ENCODE results near the gene DIAPH2. TPM values are rescaled to one million over a fixed set of nuclear protein-coding genes. Genes with fewer than 3 reads are reported as not detected.

DIAPH2 gene
- total RNA-seq, 4 donors from 2014 or later = 16.7 to 27.3 (median 20.3) TPM

DNA sequence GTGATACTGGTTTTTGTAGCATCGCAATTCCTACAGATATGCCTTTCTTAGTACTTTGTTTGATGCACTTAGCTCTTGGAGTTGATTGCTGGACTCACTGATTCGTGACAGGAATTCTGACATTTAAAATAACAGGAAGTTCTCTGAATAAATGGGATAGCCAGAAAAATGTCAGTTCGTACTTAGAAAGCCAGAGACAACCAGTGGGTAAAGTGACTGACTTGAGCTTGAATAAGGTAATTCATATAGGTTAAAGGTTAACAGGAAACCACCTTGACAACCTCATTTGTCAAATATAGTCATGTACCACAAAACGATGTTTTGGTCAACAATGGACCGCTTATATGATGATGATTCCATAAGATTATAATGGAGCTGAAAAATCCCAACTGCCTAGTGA lies 380.4 kb downstream of the DIAPH2 start:
- 77 to 95% methylated on average over 5 of the region's 5 CpGs for WGBS, 2 donors
- TF ChIP-seq, protein P1, sequence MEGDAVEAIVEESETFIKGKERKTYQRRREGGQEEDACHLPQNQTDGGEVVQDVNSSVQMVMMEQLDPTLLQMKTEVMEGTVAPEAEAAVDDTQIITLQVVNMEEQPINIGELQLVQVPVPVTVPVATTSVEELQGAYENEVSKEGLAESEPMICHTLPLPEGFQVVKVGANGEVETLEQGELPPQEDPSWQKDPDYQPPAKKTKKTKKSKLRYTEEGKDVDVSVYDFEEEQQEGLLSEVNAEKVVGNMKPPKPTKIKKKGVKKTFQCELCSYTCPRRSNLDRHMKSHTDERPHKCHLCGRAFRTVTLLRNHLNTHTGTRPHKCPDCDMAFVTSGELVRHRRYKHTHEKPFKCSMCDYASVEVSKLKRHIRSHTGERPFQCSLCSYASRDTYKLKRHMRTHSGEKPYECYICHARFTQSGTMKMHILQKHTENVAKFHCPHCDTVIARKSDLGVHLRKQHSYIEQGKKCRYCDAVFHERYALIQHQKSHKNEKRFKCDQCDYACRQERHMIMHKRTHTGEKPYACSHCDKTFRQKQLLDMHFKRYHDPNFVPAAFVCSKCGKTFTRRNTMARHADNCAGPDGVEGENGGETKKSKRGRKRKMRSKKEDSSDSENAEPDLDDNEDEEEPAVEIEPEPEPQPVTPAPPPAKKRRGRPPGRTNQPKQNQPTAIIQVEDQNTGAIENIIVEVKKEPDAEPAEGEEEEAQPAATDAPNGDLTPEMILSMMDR (IDR thresholded peaks at IDR 0.05) = no peak
- no peak for TF ChIP-seq POLR2A (IDR thresholded peaks at IDR 0.05)
- intact Hi-C loops (cut with DNase I; ENCODE audit: low total_unique reads) = no loop called here
- H3K4me3 ChIP-seq (ENCODE audit: low read depth, poor library complexity, severe bottlenecking) = no peak overlapping the region
- DNase-seq (ENCODE audit: low spot score in 2 of 2) = no peak

DNA sequence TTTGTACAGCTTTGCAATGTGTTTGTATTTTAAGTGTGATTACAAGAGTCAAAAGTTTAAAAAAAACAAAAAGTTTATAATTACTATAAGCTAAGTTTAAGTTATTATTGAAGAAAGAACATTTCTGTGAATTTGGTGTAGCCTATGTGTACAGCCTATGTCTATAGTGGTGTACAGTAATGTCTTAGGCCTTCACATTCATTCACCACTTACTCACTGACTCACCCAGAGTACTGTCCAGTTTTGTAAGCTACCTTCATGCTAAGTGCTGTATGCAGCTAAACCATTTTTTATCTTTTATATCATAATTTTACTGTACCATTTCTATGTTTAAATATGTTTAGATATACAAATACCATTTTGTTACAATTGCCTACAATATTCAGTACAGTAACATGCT lies 381.3 kb downstream of the DIAPH2 start:
- intact Hi-C loops (cut with DNase I; ENCODE audit: low total_unique reads) = no loop called here
- no peak for DNase-seq (ENCODE audit: low spot score in 2 of 2)
- no peak for TF ChIP-seq POLR2A (IDR thresholded peaks at IDR 0.05)
- TF ChIP-seq, protein P1 (IDR thresholded peaks at IDR 0.05) = no peak
- H3K4me3 ChIP-seq (ENCODE audit: low read depth, poor library complexity, severe bottlenecking) = no peak overlapping the region

DNA sequence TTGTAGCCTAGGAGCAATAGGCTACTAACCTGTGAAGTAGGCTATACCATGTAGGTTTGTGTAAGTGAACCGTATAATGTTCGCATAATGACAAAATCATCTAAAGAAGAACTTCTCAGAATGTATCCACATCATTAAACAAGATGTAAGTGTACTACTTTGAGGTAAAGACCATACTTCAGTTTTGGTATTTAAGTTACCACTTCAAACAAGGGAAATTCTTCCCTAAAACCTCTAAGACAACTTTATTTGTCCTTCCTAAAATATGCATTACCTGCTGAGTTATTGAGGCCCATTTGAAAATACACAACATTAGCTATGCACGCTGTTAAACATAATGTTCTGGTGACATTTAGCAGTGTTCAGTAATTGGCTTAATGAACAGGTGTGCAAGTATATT lies 381.7 kb downstream of the DIAPH2 start:
- intact Hi-C loops (cut with DNase I; ENCODE audit: low total_unique reads) = no loop called here
- H3K4me3 ChIP-seq (ENCODE audit: low read depth, poor library complexity, severe bottlenecking) = no peak overlapping the region
- no peak for DNase-seq (ENCODE audit: low spot score in 2 of 2)
- WGBS, 2 donors = 64 to 77% methylated on average over 3 of the region's 3 CpGs
- no peak for TF ChIP-seq POLR2A (IDR thresholded peaks at IDR 0.05)
- TF ChIP-seq, protein P1 (IDR thresholded peaks at IDR 0.05) = no peak

DNA sequence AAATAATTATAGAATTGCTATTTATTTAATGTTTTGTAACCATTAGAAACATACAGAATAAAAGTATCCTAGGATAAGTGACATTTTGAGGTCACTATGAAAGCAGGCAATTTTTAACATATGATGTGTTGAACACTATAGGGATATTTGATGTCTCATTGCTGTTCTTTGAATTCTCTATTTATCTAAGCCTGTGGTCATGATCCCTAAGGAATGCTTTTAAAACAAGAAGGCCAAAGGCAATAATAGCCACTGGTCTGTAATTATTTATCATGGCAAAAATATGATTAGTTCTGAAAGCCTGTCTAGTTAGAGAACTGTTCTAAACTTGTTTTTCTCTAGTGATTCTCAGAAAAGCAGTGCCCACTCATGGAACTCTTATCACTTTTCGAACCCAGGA lies 385.7 kb downstream of the DIAPH2 start:
- TF ChIP-seq, protein P1 (IDR thresholded peaks at IDR 0.05) = no peak
- no peak for TF ChIP-seq POLR2A (IDR thresholded peaks at IDR 0.05)
- WGBS, 2 donors = 78 to 88% methylated on average over 1 of the region's 1 CpG
- intact Hi-C loops (cut with DNase I; ENCODE audit: low total_unique reads) = no loop called here
- no peak for DNase-seq (ENCODE audit: low spot score in 2 of 2)
- H3K4me3 ChIP-seq (ENCODE audit: low read depth, poor library complexity, severe bottlenecking) = no peak overlapping the region

DNA sequence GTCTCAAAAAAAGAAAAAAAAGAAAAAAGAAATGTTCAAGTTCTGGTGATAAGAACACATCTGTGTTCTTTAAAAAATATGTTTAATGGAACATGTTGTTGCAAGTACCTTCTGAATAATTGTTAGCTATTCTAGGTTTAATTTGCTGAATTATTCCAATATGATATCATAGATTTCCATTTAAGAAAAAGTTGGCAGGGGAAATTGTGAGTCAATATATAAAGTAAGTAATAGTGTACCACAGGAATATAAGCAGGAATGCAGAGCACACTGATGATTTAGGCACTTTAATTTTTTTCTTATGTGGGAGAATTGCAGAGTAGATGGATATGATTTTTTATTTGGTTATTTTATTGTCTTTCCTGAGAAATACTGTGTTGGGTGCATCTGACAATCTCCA lies 389.8 kb downstream of the DIAPH2 start:
- TF ChIP-seq, protein P1 (IDR thresholded peaks at IDR 0.05) = no peak
- TF ChIP-seq POLR2A (IDR thresholded peaks at IDR 0.05) = no peak
- intact Hi-C loops (cut with DNase I; ENCODE audit: low total_unique reads) = no loop called here
- no peak for DNase-seq (ENCODE audit: low spot score in 2 of 2)
- no peak overlapping the region for H3K4me3 ChIP-seq (ENCODE audit: low read depth, poor library complexity, severe bottlenecking)

DNA sequence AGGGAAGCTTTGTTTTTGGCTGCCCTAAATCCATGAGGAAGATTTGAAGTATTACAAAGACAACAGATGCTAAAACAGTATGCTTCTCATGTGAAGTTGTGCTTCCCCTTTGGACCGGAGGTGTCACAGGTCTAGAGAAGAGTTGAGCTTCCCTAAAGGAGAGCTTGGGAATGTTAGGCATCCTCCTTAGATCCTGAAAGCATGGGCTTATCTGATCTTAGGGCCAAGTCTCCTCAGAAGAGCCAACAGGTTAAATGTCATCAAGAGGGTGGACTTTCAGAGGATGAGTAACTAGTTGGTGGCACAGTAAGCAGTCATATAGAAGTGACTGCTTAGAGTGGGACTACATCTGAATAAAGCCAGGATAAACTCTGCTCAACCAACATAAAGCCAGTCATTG lies 404.5 kb downstream of the DIAPH2 start:
- no peak for DNase-seq (ENCODE audit: low spot score in 2 of 2)
- intact Hi-C loops (cut with DNase I; ENCODE audit: low total_unique reads) = no loop called here
- TF ChIP-seq, protein P1 (IDR thresholded peaks at IDR 0.05) = no peak
- TF ChIP-seq POLR2A (IDR thresholded peaks at IDR 0.05) = no peak
- WGBS, 2 donors = 80 to 100% methylated on average over 1 of the region's 1 CpG
- H3K4me3 ChIP-seq (ENCODE audit: low read depth, poor library complexity, severe bottlenecking) = no peak overlapping the region
